T-helper 1 cell (primary cell): Measurements from ENCODE around the gene CXCL14.

Experiments
- DNase-seq, 5 donors: peaks; one replicate each; pipeline ENCODE4 v3.0.0-alpha.2; 2012 to 2020

The CXCL14 gene

GRCh38 chr5:135596157-135596763 is 17.5 kb upstream of the CXCL14 start:
- no peak for DNase-seq

GRCh38 chr5:135594416-135594960 is 15.7 kb upstream of the CXCL14 start:
- no peak for DNase-seq

GRCh38 chr5:135593886-135594285 is 15.1 kb upstream of the CXCL14 start:
- no peak for DNase-seq

GRCh38 chr5:135593141-135593540 is 14.3 kb upstream of the CXCL14 start:
- no peak for DNase-seq

- no peak for DNase-seq
Observed at GRCh38 chr5:135592312-135593045, 13.7 kb upstream of the CXCL14 start.

GRCh38 chr5:135591277-135591676 is 12.5 kb upstream of the CXCL14 start:
- DNase-seq: no peak

GRCh38 chr5:135589152-135589551 is 10.4 kb upstream of the CXCL14 start:
- DNase-seq: no peak

- DNase-seq: no peak
Observed at GRCh38 chr5:135587721-135588663, 9.2 kb upstream of the CXCL14 start.

- DNase-seq: no peak
Observed at GRCh38 chr5:135584918-135585317, 6.1 kb upstream of the CXCL14 start.

- DNase-seq: no peak
Observed at GRCh38 chr5:135584276-135584675, 5.5 kb upstream of the CXCL14 start.

- DNase-seq: no peak
Observed at GRCh38 chr5:135582099-135582781, 3.4 kb upstream of the CXCL14 start.

- no peak for DNase-seq
Observed at GRCh38 chr5:135578305-135578684, 496 bp downstream of the CXCL14 start.

- DNase-seq: no peak
Observed at GRCh38 chr5:135577421-135577820, 1.4 kb downstream of the CXCL14 start.

GRCh38 chr5:135576075-135576599 is 2.7 kb downstream of the CXCL14 start:
- DNase-seq: no peak

- no peak for DNase-seq
Observed at GRCh38 chr5:135574493-135574892, 4.3 kb downstream of the CXCL14 start.

GRCh38 chr5:135571902-135572301 is 6.9 kb downstream of the CXCL14 start:
- no peak for DNase-seq

- no peak for DNase-seq
Observed at GRCh38 chr5:135571066-135571609, 7.7 kb downstream of the CXCL14 start.

- DNase-seq: no peak
Observed at GRCh38 chr5:135570453-135570764, 8.4 kb downstream of the CXCL14 start.

- DNase-seq: no peak
Observed at GRCh38 chr5:135569755-135570452, 8.9 kb downstream of the CXCL14 start.

- no peak for DNase-seq
Observed at GRCh38 chr5:135568923-135569360, 9.8 kb downstream of the CXCL14 start.

- no peak for DNase-seq
Observed at GRCh38 chr5:135568246-135568645, 10.5 kb downstream of the CXCL14 start.
